Keratinocyte (primary cell): ENCODE data around the gene IREB2. TPM values are rescaled to one million over a fixed set of nuclear protein-coding genes. Genes with fewer than 3 reads are reported as not detected.

Source experiments
- DNase-seq: peaks from one replicate; pipeline ENCODE4 v3.0.0-alpha.2; 2011; ENCODE audit warnings: low read depth, missing footprints, low spot score
- FAIRE-seq: peaks from 2 replicates; lab custom pipeline; 2011; peaks lifted over from hg19 to GRCh38; lab: Jason Lieb, UNC
- H2AFZ ChIP-seq: 2 replicates; pipeline ENCODE4 v1.6.0; 2012; ENCODE audit warnings: low read length, control low read depth, inconsistent platforms; ENCODE audit not compliant: control insufficient read depth
- H3K27ac ChIP-seq: 2 replicates; pipeline ENCODE4 v1.5.1; 2011; ENCODE audit warnings: low read length; ENCODE audit not compliant: control insufficient read depth, insufficient read depth
- H3K27me3 ChIP-seq: 3 replicates; pipeline ENCODE4 v1.6.0; 2011; ENCODE audit warnings: low read length; ENCODE audit not compliant: control insufficient read depth, insufficient read depth; ENCODE audit errors: extremely low read depth
- H3K36me3 ChIP-seq, 2 experiments: 2 replicates in 1 of 2; 3 replicates in 1 of 2; pipeline ENCODE4 v1.5.1; 2011; ENCODE audit warnings: low read length in 2 of 2, mild to moderate bottlenecking in 1 of 2; ENCODE audit not compliant: control insufficient read depth in 2 of 2, insufficient read depth in 2 of 2; ENCODE audit errors: extremely low read depth in 1 of 2
- H3K4me1 ChIP-seq: 3 replicates; pipeline ENCODE4 v1.5.1; 2011; ENCODE audit warnings: low read length; ENCODE audit not compliant: control insufficient read depth, insufficient read depth; ENCODE audit errors: extremely low read depth
- H3K4me2 ChIP-seq: 3 replicates; pipeline ENCODE4 v1.6.0; 2011; ENCODE audit warnings: low read depth, low read length; ENCODE audit not compliant: control insufficient read depth, insufficient read depth; ENCODE audit errors: extremely low read depth
- H3K4me3 ChIP-seq, 3 experiments: fragments of 200-600 bp in 1 of 3; sonication (generic) in 1 of 3; 2 replicates in 2 of 3; 3 replicates in 1 of 3; pipeline ENCODE4 v1.5.1; 2011 to 2016; ENCODE audit warnings: low read length in 3 of 3, mild to moderate bottlenecking in 3 of 3, control low read depth in 2 of 3, inconsistent platforms in 1 of 3, low read depth in 1 of 3, mixed read lengths in 1 of 3, mixed run types in 1 of 3, moderate library complexity in 1 of 3; ENCODE audit not compliant: control insufficient read depth in 2 of 3, insufficient read depth in 2 of 3; ENCODE audit errors: extremely low read depth in 1 of 3
- H3K79me2 ChIP-seq: 2 replicates; pipeline ENCODE4 v1.6.0; 2012; ENCODE audit warnings: low read length; ENCODE audit not compliant: control insufficient read depth, insufficient read depth
- H3K9ac ChIP-seq: 3 replicates; pipeline ENCODE4 v1.6.0; 2011; ENCODE audit warnings: low read length; ENCODE audit not compliant: control insufficient read depth, insufficient read depth; ENCODE audit errors: extremely low read depth
- H3K9me1 ChIP-seq: 3 replicates; pipeline ENCODE4 v1.6.0; 2011; ENCODE audit warnings: low read length; ENCODE audit not compliant: control insufficient read depth, insufficient read depth; ENCODE audit errors: extremely low read depth
- H3K9me3 ChIP-seq: 2 replicates; pipeline ENCODE4 v1.5.1; 2012; ENCODE audit warnings: low read depth, low read length; ENCODE audit not compliant: control insufficient read depth
- H4K20me1 ChIP-seq: 3 replicates; pipeline ENCODE4 v1.6.0; 2011; ENCODE audit warnings: low read length; ENCODE audit not compliant: control insufficient read depth, insufficient read depth; ENCODE audit errors: extremely low read depth
- EZH2 ChIP-seq: IDR thresholded peaks from one replicate; pipeline ENCODE4 v1.6.1; 2012; ENCODE audit warnings: inconsistent platforms, mild to moderate bottlenecking, low read length, moderate library complexity
- dilution Hi-C: fragments of 300-500 bp; cut with MboI; formaldehyde crosslinking; loops from one replicate; pipeline ENCODE4 v1.7.0; 2020; ENCODE audit warnings: low sequenced_read_pairs; ENCODE audit not compliant: extremely low pct_ligation_motif_present
- polyA plus RNA-seq, 5 experiments: library from polyadenylated mRNA; depleted of rRNA in 3 of 5; stranded (reverse) in 3 of 5; stranded (forward) in 1 of 5; unstranded in 1 of 5; fragments of >200 nt; gene quantifications; 1 replicate in 1 of 5; 2 replicates in 3 of 5; 3 replicates in 1 of 5; pipeline versions ENCODE4 v1.2.1 to v1.2.3, GENCODE V29; 2011 to 2012; ENCODE audit warnings: missing spikeins in 2 of 5, low read depth in 1 of 5, low replicate concordance in 1 of 5
- TF ChIP-seq, protein P1 (sequence below), 3 experiments: IDR thresholded peaks in 1 of 3; conservative IDR thresholded peaks in 1 of 3; optimal IDR thresholded peaks in 1 of 3; 2 replicates in 2 of 3; 3 replicates in 1 of 3; pipeline versions ENCODE3 to v1.5.1; 2011; ENCODE audit warnings: low read length in 3 of 3, mild to moderate bottlenecking in 3 of 3, moderate library complexity in 2 of 3, control low read depth in 1 of 3, inconsistent platforms in 1 of 3; ENCODE audit not compliant: insufficient read depth in 2 of 3; ENCODE audit errors: extremely low read depth in 1 of 3

Gene IREB2
- polyA plus RNA-seq, 1 donor (not counting 4 experiments of a cell fraction or from before 2014, with no cell fraction given), result 20.5 TPM

DNA sequence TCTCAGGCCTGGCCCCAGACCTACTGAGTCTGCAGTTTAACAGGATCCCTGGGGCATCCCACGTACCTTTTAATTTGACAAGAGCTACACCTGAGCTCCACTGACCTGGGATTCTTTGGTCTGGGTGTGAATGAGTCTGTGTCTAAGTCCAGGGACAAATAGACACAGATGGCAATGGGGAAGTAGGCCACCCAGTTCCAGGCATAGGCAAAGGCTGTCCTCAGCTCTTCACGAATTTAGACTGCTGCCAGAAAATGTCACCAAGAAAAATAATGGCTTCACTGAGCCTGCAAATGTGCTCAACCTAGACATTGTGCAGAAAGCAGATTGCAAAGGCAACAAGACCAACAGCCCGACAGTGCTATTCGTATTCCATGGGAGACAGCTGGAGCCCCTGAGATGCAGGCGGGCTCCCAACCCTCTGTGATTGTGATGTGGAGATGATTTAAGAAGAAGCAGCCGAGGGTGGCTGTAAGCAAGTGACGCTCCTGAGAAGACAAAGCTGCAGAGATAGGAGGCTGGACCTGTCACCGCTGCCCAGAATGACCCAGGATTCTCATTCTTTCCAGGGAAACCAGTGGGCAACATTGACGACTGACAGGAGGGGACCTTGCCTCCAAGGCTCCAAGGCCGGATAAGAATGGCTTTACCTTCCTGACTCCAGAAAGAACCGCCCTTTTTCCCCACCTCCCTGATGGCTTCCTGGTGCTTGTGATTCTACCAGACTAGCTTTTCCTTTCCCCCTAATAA, 39.8 kb upstream of the IREB2 start:
- no peak for TF ChIP-seq EZH2
- TF ChIP-seq, protein P1, sequence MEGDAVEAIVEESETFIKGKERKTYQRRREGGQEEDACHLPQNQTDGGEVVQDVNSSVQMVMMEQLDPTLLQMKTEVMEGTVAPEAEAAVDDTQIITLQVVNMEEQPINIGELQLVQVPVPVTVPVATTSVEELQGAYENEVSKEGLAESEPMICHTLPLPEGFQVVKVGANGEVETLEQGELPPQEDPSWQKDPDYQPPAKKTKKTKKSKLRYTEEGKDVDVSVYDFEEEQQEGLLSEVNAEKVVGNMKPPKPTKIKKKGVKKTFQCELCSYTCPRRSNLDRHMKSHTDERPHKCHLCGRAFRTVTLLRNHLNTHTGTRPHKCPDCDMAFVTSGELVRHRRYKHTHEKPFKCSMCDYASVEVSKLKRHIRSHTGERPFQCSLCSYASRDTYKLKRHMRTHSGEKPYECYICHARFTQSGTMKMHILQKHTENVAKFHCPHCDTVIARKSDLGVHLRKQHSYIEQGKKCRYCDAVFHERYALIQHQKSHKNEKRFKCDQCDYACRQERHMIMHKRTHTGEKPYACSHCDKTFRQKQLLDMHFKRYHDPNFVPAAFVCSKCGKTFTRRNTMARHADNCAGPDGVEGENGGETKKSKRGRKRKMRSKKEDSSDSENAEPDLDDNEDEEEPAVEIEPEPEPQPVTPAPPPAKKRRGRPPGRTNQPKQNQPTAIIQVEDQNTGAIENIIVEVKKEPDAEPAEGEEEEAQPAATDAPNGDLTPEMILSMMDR (optimal IDR thresholded peaks at IDR 0.05 in 1 of 3, IDR thresholded peaks at IDR 0.05 in 1 of 3, conservative IDR thresholded peaks at IDR 0.05 in 1 of 3; ENCODE audit: extremely low read depth in 1 of 3, insufficient read depth in 2 of 3, low read length in 3 of 3), result no peak
- Histone ChIP-seq H2AFZ (no peak overlapping the region), H3K4me3 (no peak overlapping the region), H3K79me2 (no peaks in the 10 kb centered on the region), H3K36me3 (no peaks in the 10 kb centered on the region), H3K9me3 (no peaks in the 10 kb centered on the region), H3K4me1 (no peaks in the 10 kb centered on the region), H3K9me1 (no peaks in the 10 kb centered on the region), H3K27me3 (no peaks in the 10 kb centered on the region), H3K9ac (no peak overlapping the region), H4K20me1 (no peaks in the 10 kb centered on the region), H3K4me2 (no peak overlapping the region), H3K27ac (no peak overlapping the region)
- no peak for FAIRE-seq
- no peak for DNase-seq
- dilution Hi-C loops, result no loop called here

DNA sequence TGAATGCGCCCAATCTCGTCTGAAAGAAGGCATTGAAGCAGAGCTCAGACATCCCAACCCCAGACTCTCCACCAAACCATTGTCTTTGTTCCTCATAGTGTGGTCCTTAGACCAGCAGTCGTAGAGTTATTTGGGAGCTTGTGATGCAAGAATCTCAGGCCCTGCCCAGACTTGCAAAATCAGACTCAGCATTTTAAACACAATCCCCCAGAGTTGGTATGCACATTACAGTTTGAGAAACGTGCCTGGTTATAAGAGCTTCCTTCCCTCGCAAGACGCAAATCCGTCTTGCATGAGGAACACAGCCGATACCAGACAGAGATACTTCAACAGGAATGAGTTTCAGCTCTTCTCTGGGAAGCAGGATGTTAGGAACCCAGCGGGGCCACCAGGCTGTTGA, 38.9 kb upstream of the IREB2 start:
- Histone ChIP-seq H2AFZ (no peak overlapping the region), H3K9me3 (no peaks in the 10 kb centered on the region), H4K20me1 (no peaks in the 10 kb centered on the region), H3K79me2 (no peaks in the 10 kb centered on the region), H3K4me1 (no peaks in the 10 kb centered on the region), H3K4me3 (no peak overlapping the region), H3K27ac (no peak overlapping the region), H3K9me1 (no peaks in the 10 kb centered on the region), H3K36me3 (no peaks in the 10 kb centered on the region), H3K4me2 (no peak overlapping the region), H3K27me3 (no peaks in the 10 kb centered on the region), H3K9ac (no peak overlapping the region)
- no peak for FAIRE-seq
- TF ChIP-seq EZH2, result no peak
- TF ChIP-seq, protein P1 (optimal IDR thresholded peaks at IDR 0.05 in 1 of 3, IDR thresholded peaks at IDR 0.05 in 1 of 3, conservative IDR thresholded peaks at IDR 0.05 in 1 of 3; ENCODE audit: extremely low read depth in 1 of 3, insufficient read depth in 2 of 3, low read length in 3 of 3), result no peak
- dilution Hi-C loops, result no loop called here
- no peak for DNase-seq
